Uterus (tissue), 4 donors: Measurements from ENCODE around the gene IFIT1B. TPM values are rescaled to one million over a fixed set of nuclear protein-coding genes. Genes with fewer than 3 reads are reported as not detected.
"Not testable (repeated sequence)": the region's sequence is repeated elsewhere in the genome, so short reads cannot be mapped to it uniquely, and the experiment has no call there.

ENCODE experiments used
- DNase-seq, 2 donors: peaks; one replicate each; pipeline ENCODE4 v3.0.0-alpha.2; 2019 to 2020
- H3K27ac ChIP-seq, 2 donors: fragments of 200-600 bp; sonication (generic); 1 replicate in 1 of 2; 2 replicates in 1 of 2; pipeline ENCODE4 v1.5.1; 2016 to 2018
- H3K27me3 ChIP-seq, 2 donors: fragments of 200-600 bp; sonication (generic); one replicate each; pipeline ENCODE4 v1.5.1; 2018 to 2019; ENCODE audit warnings: control low read depth in 1 of 2
- H3K36me3 ChIP-seq, 2 donors: fragments of 200-600 bp; sonication (generic); one replicate each; pipeline ENCODE4 v1.5.1; 2019; ENCODE audit warnings: control low read depth in 1 of 2
- H3K4me1 ChIP-seq, 2 donors: fragments of 200-600 bp; sonication (generic); one replicate each; pipeline ENCODE4 v1.5.1; 2018 to 2019; ENCODE audit warnings: control low read depth in 1 of 2
- H3K4me3 ChIP-seq, 2 donors: fragments of 200-600 bp; sonication (generic); 1 replicate in 1 of 2; 2 replicates in 1 of 2; pipeline ENCODE4 v1.5.1; 2018 to 2019; ENCODE audit warnings: mild to moderate bottlenecking in 1 of 2
- H3K9me3 ChIP-seq, 2 donors: fragments of 200-600 bp; sonication (generic); one replicate each; pipeline ENCODE4 v1.5.1; 2019; ENCODE audit warnings: control low read depth in 1 of 2
- CTCF ChIP-seq, 4 experiments: fragments of 200-600 bp in 2 of 4; fragments of 450-650 bp in 2 of 4; sonication (generic) in 2 of 4; IDR thresholded peaks; one replicate each; pipeline ENCODE4 v1.5.1; 2016 to 2019; ENCODE audit warnings: antibody characterized with exemption in 4 of 4, mild to moderate bottlenecking in 2 of 4, moderate library complexity in 1 of 4
- POLR2A ChIP-seq, 2 donors: fragments of 450-650 bp; IDR thresholded peaks; one replicate each; pipeline ENCODE4 v1.6.1; 2016; ENCODE audit warnings: antibody characterized with exemption in 2 of 2, mild to moderate bottlenecking in 1 of 2, moderate library complexity in 1 of 2
- intact Hi-C: fragments of 100-400 bp; cut with DNase I; formaldehyde crosslinking; loops from one replicate; pipeline ENCODE4 v1.15.1; 2023; ENCODE audit warnings: low total_unique reads
- total RNA-seq, 4 donors: library from RNA; depleted of rRNA in 3 of 4; stranded (reverse); fragments of >200 nt in 3 of 4; gene quantifications; one replicate each; pipeline versions ENCODE4 v1.1.0 to v1.2.4, GENCODE V29; 2014 to 2023
- donor health status: DM: yes; HTN: yes; CAD: no.

Gene IFIT1B
- total RNA-seq, 4 donors from 2014 or later = 1.1 TPM; not detected in 3

GRCh38 chr10:89399956-89400355 is 22.1 kb downstream of the IFIT1B start:
- TF ChIP-seq POLR2A (IDR thresholded peaks at IDR 0.05) = no peak
- no peak for TF ChIP-seq CTCF (IDR thresholded peaks at IDR 0.05)
- Histone ChIP-seq H3K27ac (no peak overlapping the region), H3K27me3 (no peaks in the 10 kb centered on the region), H3K4me3 (no peak overlapping the region), H3K9me3 (no peaks in the 10 kb centered on the region), H3K36me3 (no peaks in the 10 kb centered on the region), H3K4me1 (no peaks in the 10 kb centered on the region)
- intact Hi-C loops = no loop called here
- DNase-seq = no peak

GRCh38 chr10:89403043-89403442 is 25.2 kb downstream of the IFIT1B start:
- intact Hi-C loops = no loop called here

GRCh38 chr10:89404104-89405047 is 26.5 kb downstream of the IFIT1B start:
- TF ChIP-seq CTCF (IDR thresholded peaks at IDR 0.05) (no peak), POLR2A (IDR thresholded peaks at IDR 0.05) (no peak)
- Histone ChIP-seq H3K4me3 (no peak overlapping the region), H3K27me3 (no peaks in the 10 kb centered on the region), H3K27ac (no peak overlapping the region), H3K36me3 (no peaks in the 10 kb centered on the region), H3K4me1 (no peaks in the 10 kb centered on the region), H3K9me3 (no peaks in the 10 kb centered on the region)
- DNase-seq = no peak
- intact Hi-C loops = no loop called here

More at GRCh38 chr10:89403043-89403442, 25.2 kb downstream of the IFIT1B start:
- Histone ChIP-seq H3K27ac (no peak overlapping the region), H3K4me1 (no peaks in the 10 kb centered on the region), H3K36me3 (no peaks in the 10 kb centered on the region), H3K27me3 (no peaks in the 10 kb centered on the region), H3K9me3 (no peaks in the 10 kb centered on the region), H3K4me3 (no peak overlapping the region)
- no peak for TF ChIP-seq CTCF (IDR thresholded peaks at IDR 0.05)
- no peak for TF ChIP-seq POLR2A (IDR thresholded peaks at IDR 0.05)
- DNase-seq = no peak

GRCh38 chr10:89406178-89406577 is 28.3 kb downstream of the IFIT1B start:
- H3K9me3 ChIP-seq, DNase-seq, intact Hi-C loops, H3K27ac ChIP-seq, H3K4me1 ChIP-seq, H3K36me3 ChIP-seq, H3K27me3 ChIP-seq, H3K4me3 ChIP-seq: not testable (repeated sequence)

- intact Hi-C loops, DNase-seq, H3K4me3 ChIP-seq, H3K9me3 ChIP-seq, H3K4me1 ChIP-seq, H3K36me3 ChIP-seq, H3K27ac ChIP-seq, H3K27me3 ChIP-seq: not testable (repeated sequence)
Observed at GRCh38 chr10:89407792-89408191, 29.9 kb downstream of the IFIT1B start.

- H3K4me3 ChIP-seq, H3K27ac ChIP-seq, H3K27me3 ChIP-seq, intact Hi-C loops, H3K9me3 ChIP-seq, DNase-seq, H3K36me3 ChIP-seq, H3K4me1 ChIP-seq: not testable (repeated sequence)
Observed at GRCh38 chr10:89409282-89409681, 31.4 kb downstream of the IFIT1B start.

GRCh38 chr10:89410551-89410950 is 32.7 kb downstream of the IFIT1B start:
- H3K4me3 ChIP-seq, H3K9me3 ChIP-seq, H3K4me1 ChIP-seq, H3K36me3 ChIP-seq, intact Hi-C loops, H3K27me3 ChIP-seq, DNase-seq, H3K27ac ChIP-seq: not testable (repeated sequence)

- H3K9me3 ChIP-seq, intact Hi-C loops, H3K27ac ChIP-seq, H3K36me3 ChIP-seq, H3K4me1 ChIP-seq, DNase-seq, H3K4me3 ChIP-seq, H3K27me3 ChIP-seq: not testable (repeated sequence)
Observed at GRCh38 chr10:89411135-89411534, 33.3 kb downstream of the IFIT1B start.

GRCh38 chr10:89412276-89412675 is 34.4 kb downstream of the IFIT1B start:
- H3K9me3 ChIP-seq, intact Hi-C loops, H3K4me3 ChIP-seq, DNase-seq, H3K36me3 ChIP-seq, H3K27me3 ChIP-seq, H3K4me1 ChIP-seq, H3K27ac ChIP-seq: not testable (repeated sequence)
